ENCODE measurements around the gene TPRA1.

The TPRA1 gene

GRCh38 chr3:127588806-127589577, 1.5 kb downstream of the TPRA1 start:
- DNase-seq, result peak; percentile 39

GRCh38 chr3:127587876-127588275, 2.7 kb downstream of the TPRA1 start:
- no peak for DNase-seq

GRCh38 chr3:127585813-127586413, 4.6 kb downstream of the TPRA1 start:
- DNase-seq, result no peak

- no peak for DNase-seq
These were observed 5.2 kb downstream of the TPRA1 start for GRCh38 chr3:127585163-127585812.

GRCh38 chr3:127584734-127585133, 5.8 kb downstream of the TPRA1 start:
- DNase-seq, result no peak

GRCh38 chr3:127580327-127581060, 10.0 kb downstream of the TPRA1 start:
- no peak for DNase-seq

GRCh38 chr3:127578802-127579201, 11.7 kb downstream of the TPRA1 start:
- DNase-seq, result no peak

GRCh38 chr3:127578168-127578567, 12.4 kb downstream of the TPRA1 start:
- DNase-seq, result no peak

- no peak for DNase-seq
These were observed 13.1 kb downstream of the TPRA1 start for GRCh38 chr3:127577448-127577847.

GRCh38 chr3:127574880-127575878, 15.4 kb downstream of the TPRA1 start:
- peak; percentile 93 for DNase-seq

GRCh38 chr3:127573912-127574311, 16.6 kb downstream of the TPRA1 start:
- no peak for DNase-seq

GRCh38 chr3:127573401-127573800, 17.1 kb downstream of the TPRA1 start:
- no peak for DNase-seq

GRCh38 chr3:127572735-127573134, 17.8 kb downstream of the TPRA1 start:
- DNase-seq, result no peak

GRCh38 chr3:127572186-127572585, 18.3 kb downstream of the TPRA1 start:
- no peak for DNase-seq

- DNase-seq, result no peak
These were observed 20.0 kb downstream of the TPRA1 start for GRCh38 chr3:127570520-127570919.

- no peak for DNase-seq
These were observed 21.4 kb downstream of the TPRA1 start for GRCh38 chr3:127569160-127569559.

GRCh38 chr3:127568586-127568985, 21.9 kb downstream of the TPRA1 start:
- DNase-seq, result no peak

- no peak for DNase-seq
These were observed 23.7 kb downstream of the TPRA1 start for GRCh38 chr3:127566833-127567232.

GRCh38 chr3:127565711-127566110, 24.8 kb downstream of the TPRA1 start:
- DNase-seq, result no peak

- DNase-seq, result no peak
These were observed 30.3 kb downstream of the TPRA1 start for GRCh38 chr3:127560051-127560787.

- DNase-seq, result no peak
These were observed 34.0 kb downstream of the TPRA1 start for GRCh38 chr3:127556565-127556964.

Data from activated CD4-positive, alpha-beta T cell treated with anti-CD3 and anti-CD28 coated beads, Interleukin-2, amount 50 U/mL, for 16 hours (primary cell).